IMR-90 (cell line): ENCODE data around the gene KAT6B. TPM values are rescaled to one million over a fixed set of nuclear protein-coding genes. Genes with fewer than 3 reads are reported as not detected.

Experiments
- ATAC-seq: fragments of 200-7000 bp; cut with Tn5 transposase; 2 replicates; pipeline ENCODE4 v1.9.1; 2020; ENCODE audit warnings: low read depth, mild to moderate bottlenecking, moderate library complexity
- BruUV-seq: library from RNA; stranded (reverse); fragments of 400-500 nt; replicated peaks from 2 replicates; lab custom pipeline; 2021; lab: Mats Ljungman, UMichigan
- CTCF ChIA-PET: fragments of 300-600 bp; formaldehyde crosslinking; extraction: SDS; loops from one replicate; lab custom pipeline; 2021; ENCODE audit warnings: antibody characterized with exemption; lab: Yijun Ruan, JAX
- POLR2A ChIA-PET: fragments of 300-600 bp; sonication (Branson Sonifier 250); formaldehyde crosslinking; loops from one replicate; lab custom pipeline; 2022; ENCODE audit warnings: antibody characterized with exemption; ENCODE audit not compliant: unreplicated experiment; lab: Charles Lee
- DNase-seq: peaks from one replicate; pipeline ENCODE4 v3.0.0; 2013
- H2AFZ ChIP-seq: replicated peaks from 2 replicates; pipeline ENCODE3; 2013; ENCODE audit warnings: low read length, mild to moderate bottlenecking; ENCODE audit not compliant: poor library complexity
- H2AK5ac ChIP-seq: 2 replicates; pipeline ENCODE4 v1.6.1; 2013; ENCODE audit warnings: low read depth, low read length, inconsistent platforms
- H2AK9ac ChIP-seq: replicated peaks from 2 replicates; pipeline ENCODE3; 2013; ENCODE audit warnings: mild to moderate bottlenecking, low read depth, low read length, moderate library complexity; ENCODE audit not compliant: poor library complexity
- H2BK120ac ChIP-seq: 2 replicates; pipeline ENCODE4 v1.6.1; 2013; ENCODE audit warnings: low read depth, low read length, inconsistent platforms
- H2BK15ac ChIP-seq: 3 replicates; pipeline ENCODE4 v1.6.1; 2013; ENCODE audit warnings: low read depth, low read length, inconsistent platforms
- H2BK20ac ChIP-seq: 2 replicates; pipeline ENCODE4 v1.6.1; 2013; ENCODE audit warnings: low read depth, mild to moderate bottlenecking, inconsistent platforms, low read length, moderate library complexity
- H2BK5ac ChIP-seq: 2 replicates; pipeline ENCODE4 v1.6.1; 2013; ENCODE audit warnings: mild to moderate bottlenecking, low read depth, low read length, inconsistent platforms; ENCODE audit not compliant: poor library complexity, severe bottlenecking
- H3K14ac ChIP-seq: replicated peaks from 2 replicates; pipeline ENCODE4 v1.6.1; 2013; ENCODE audit warnings: low read depth, low read length, inconsistent platforms
- H3K18ac ChIP-seq: 2 replicates; pipeline ENCODE4 v1.6.1; 2013; ENCODE audit warnings: low read depth, low read length, control low read depth
- H3K23ac ChIP-seq: 2 replicates; pipeline ENCODE4 v1.6.1; 2013; ENCODE audit warnings: low read depth, low read length, inconsistent platforms
- H3K27ac ChIP-seq: 2 replicates; pipeline ENCODE4 v1.5.1; 2013; ENCODE audit warnings: mild to moderate bottlenecking, control low read depth, low read length; ENCODE audit not compliant: insufficient read depth
- H3K27me3 ChIP-seq: 2 replicates; pipeline ENCODE4 v1.6.1; 2013; ENCODE audit warnings: low read length; ENCODE audit not compliant: control insufficient read depth, insufficient read depth
- H3K36me3 ChIP-seq: 2 replicates; pipeline ENCODE4 v1.6.1; 2013; ENCODE audit warnings: low read length, mixed read lengths; ENCODE audit not compliant: control insufficient read depth, insufficient read depth
- H3K4ac ChIP-seq: 2 replicates; pipeline ENCODE4 v1.6.1; 2013; ENCODE audit warnings: low read depth, low read length, inconsistent platforms
- H3K4me1 ChIP-seq: 2 replicates; pipeline ENCODE4 v1.6.1; 2013; ENCODE audit warnings: low read length, mixed read lengths; ENCODE audit not compliant: control insufficient read depth, insufficient read depth
- H3K4me2 ChIP-seq: 2 replicates; pipeline ENCODE4 v1.6.1; 2013; ENCODE audit warnings: low read depth, mild to moderate bottlenecking, control low read depth, low read length, moderate library complexity
- H3K4me3 ChIP-seq: 2 replicates; pipeline ENCODE4 v1.5.1; 2013; ENCODE audit warnings: low read depth, mild to moderate bottlenecking, control low read depth, low read length, moderate library complexity; ENCODE audit not compliant: insufficient read depth
- H3K56ac ChIP-seq: 2 replicates; pipeline ENCODE4 v1.6.1; 2013; ENCODE audit warnings: low read length, inconsistent platforms; ENCODE audit not compliant: insufficient read depth; ENCODE audit errors: extremely low read depth
- H3K79me1 ChIP-seq, 2 experiments: 2 replicates each; pipeline ENCODE4 v1.6.1; 2013; ENCODE audit warnings: low read length in 2 of 2, inconsistent platforms in 1 of 2, low read depth in 1 of 2
- H3K9ac ChIP-seq: 2 replicates; pipeline ENCODE4 v1.6.1; 2013; ENCODE audit warnings: low read depth, low read length, control low read depth
- H3K9me1 ChIP-seq: 2 replicates; pipeline ENCODE4 v1.6.1; 2013; ENCODE audit warnings: low read length, inconsistent platforms; ENCODE audit not compliant: insufficient read depth
- H3K9me3 ChIP-seq: 2 replicates; pipeline ENCODE4 v1.6.1; 2013; ENCODE audit warnings: low read length; ENCODE audit not compliant: control insufficient read depth, insufficient read depth
- H4K20me1 ChIP-seq: 2 replicates; pipeline ENCODE4 v1.6.1; 2013; ENCODE audit warnings: low read length, inconsistent platforms; ENCODE audit not compliant: insufficient read depth
- H4K5ac ChIP-seq: 2 replicates; pipeline ENCODE4 v1.6.1; 2013; ENCODE audit warnings: mild to moderate bottlenecking, low read depth, low read length, control low read depth
- H4K8ac ChIP-seq, 2 experiments: 2 replicates each; pipeline ENCODE4 v1.6.1; 2013; ENCODE audit warnings: low read depth in 2 of 2, low read length in 2 of 2, control low read depth in 1 of 2, inconsistent platforms in 1 of 2
- H4K91ac ChIP-seq: 2 replicates; pipeline ENCODE4 v1.6.1; 2013; ENCODE audit warnings: low read depth, low read length, inconsistent platforms; ENCODE audit not compliant: insufficient read depth
- BHLHE40 ChIP-seq: fragments of 150-350 bp; IDR thresholded peaks from 2 replicates; pipeline ENCODE4 v1.6.1; 2016; ENCODE audit warnings: mild to moderate bottlenecking, low read depth, low read length
- MAZ ChIP-seq: IDR thresholded peaks from 2 replicates; pipeline ENCODE4 v1.6.1; 2012; ENCODE audit warnings: low read depth, mild to moderate bottlenecking, low read length, improper control_type of control experiment, moderate library complexity, borderline replicate concordance
- POLR2A ChIP-seq: IDR thresholded peaks from 2 replicates; pipeline ENCODE4 v1.6.1; 2012; ENCODE audit warnings: mild to moderate bottlenecking, low read depth, low read length
- WGBS, 2 experiments: methylation state at CpG; one replicate each; pipeline versions ENCODE4 v1.1.5 to v1.1.7; 2013; ENCODE audit warnings: missing lambda C conversion rate in 2 of 2; ENCODE audit not compliant: insufficient read length in 1 of 2; ENCODE audit errors: extremely low coverage in 2 of 2; 5-methylcytosine and 5-hydroxymethylcytosine counted together
- dilution Hi-C: fragments of 300-500 bp; cut with HindIII; formaldehyde crosslinking; loops from one replicate; pipeline ENCODE4 v1.14.3; 2018; ENCODE audit warnings: low sequenced_read_pairs; ENCODE audit not compliant: unreplicated experiment
- in situ Hi-C: fragments of 300-500 bp; cut with MboI; formaldehyde crosslinking; loops from 3 replicates; pipeline ENCODE4 v1.14.3; 2019; ENCODE audit warnings: low sequenced_read_pairs, inconsistent platforms, mixed read lengths
- intact Hi-C: fragments of 100-400 bp; cut with micrococcal nuclease; formaldehyde crosslinking; loops from 2 replicates; pipeline ENCODE4 v1.10.0; 2022
- polyA plus RNA-seq, 3 experiments: library from polyadenylated mRNA; depleted of rRNA; stranded (reverse); fragments of >200 nt; gene quantifications; 2 replicates each; pipeline ENCODE4 v1.2.3, GENCODE V29; 2012; ENCODE audit warnings: low replicate concordance in 1 of 3
- total RNA-seq: library from RNA; depleted of rRNA; stranded (reverse); fragments of >200 nt; gene quantifications from 2 replicates; pipeline ENCODE4 v1.2.3, GENCODE V29; 2012

KAT6B gene
- total and polyA plus RNA-seq, 2 of the 4 experiments (the other 2 are of a cell fraction): 8.8 to 28.1 TPM

DNA sequence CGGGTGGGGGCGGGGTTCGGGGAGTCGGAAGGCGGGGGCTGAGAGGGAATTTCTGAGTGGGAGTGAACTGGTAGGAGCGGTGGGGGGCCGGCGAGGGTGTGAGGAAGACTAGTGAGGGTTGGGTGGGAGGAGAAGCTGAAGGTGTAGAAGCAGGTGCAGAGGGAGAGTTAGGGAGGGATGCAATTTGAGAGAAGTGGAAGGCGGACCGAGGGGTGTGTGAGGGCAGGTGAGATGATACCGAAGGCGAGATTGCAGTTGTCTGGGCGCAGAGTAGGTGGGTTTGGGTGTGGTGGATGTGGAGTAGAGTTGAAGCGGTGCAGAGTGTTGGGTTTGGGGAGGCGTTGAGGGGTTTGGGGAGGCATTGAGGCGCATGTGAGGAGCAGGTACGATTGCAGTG, 643 bp downstream of the KAT6B start:
- Histone ChIP-seq H2BK120ac (peak overlapping the region; percentile 18; the same call in 1 of the 2 replicates), H3K18ac (peak overlapping the region; percentile 15), H2AFZ (peak overlapping the region; percentile 84), H3K9me1 (peaks cover 17% of the 10 kb centered on the region), H3K27me3 (no peaks in the 10 kb centered on the region), H3K36me3 (no peaks in the 10 kb centered on the region), H2BK20ac (no peak overlapping the region), H3K14ac (peak overlapping the region; percentile 73), H4K20me1 (peaks cover 18% of the 10 kb centered on the region), H4K91ac (peak overlapping the region; percentile 70), H3K23ac (peak overlapping the region; percentile 76; the same call in 1 of the 2 replicates), H2BK15ac (peak overlapping the region; percentile 53; the same call in 2 of the 3 replicates), H2AK9ac (peak overlapping the region; percentile 95), H2AK5ac (peak overlapping the region; percentile 90), H4K5ac (peak overlapping the region; percentile 36; the same call in 1 of the 2 replicates), H3K9me3 (no peaks in the 10 kb centered on the region), H4K8ac (peak overlapping the region; percentile 7 to 57; a peak in 2 of 4 replicates), H3K4ac (peak overlapping the region; percentile 81), H2BK5ac (peak overlapping the region; percentile 64), H3K9ac (peak overlapping the region; percentile 52), H3K27ac (peak overlapping the region; percentile 51), H3K4me1 (peaks cover 19% of the 10 kb centered on the region), H3K56ac (peak overlapping the region; percentile 50; the same call in 1 of the 2 replicates), H3K4me2 (peak overlapping the region; percentile 82), H3K4me3 (peak overlapping the region; percentile 69), H3K79me1 (peaks cover 24 to 35% of the 10 kb centered on the region in 2 experiments)
- ChIA-PET POLR2A (interaction anchor here (1.6 kb wide), 1 partner anchor 97 kb away, joined by 3 read pairs; no protein-coding TSS in a partner anchor), CTCF (no interaction called here)
- dilution Hi-C loops (no loop called here), intact Hi-C loops (loop anchor here (5.0 to 10.0 kb wide), 4 partner anchors 55 to 408 kb away; partner anchors contain the start of gene COMTD1), in situ Hi-C loops (no loop called here)
- no TSS peak for BruUV-seq
- no peak for ATAC-seq
- TF ChIP-seq BHLHE40 (no peak), POLR2A (no peak), MAZ (no peak)
- DNase-seq: no peak
- 12% methylated on average over 8 of the region's 17 CpGs; no CpG with 5 or more reads in 1 of the 2 experiments for WGBS, 2 experiments
